Endothelial cell of umbilical vein (primary cell): ENCODE measurements around the gene TEX35. TPM values are rescaled to one million over a fixed set of nuclear protein-coding genes. Genes with fewer than 3 reads are reported as not detected.

Experiments used
- BruUV-seq: library from RNA; stranded (reverse); fragments of 400-500 nt; replicated peaks from 2 replicates; lab custom pipeline; 2021; lab: Mats Ljungman, UMichigan
- CTCF ChIA-PET: fragments of 300-600, 350-600 bp; sonication (Branson Sonifier 250); formaldehyde crosslinking; loops from one replicate; lab custom pipeline; 2021; ENCODE audit warnings: antibody characterized with exemption, inconsistent platforms; lab: Charles Lee
- POLR2A ChIA-PET: fragments of 300-600, 350-600 bp; sonication (Branson Sonifier 250); formaldehyde crosslinking; loops from one replicate; lab custom pipeline; 2021; ENCODE audit warnings: antibody characterized with exemption, inconsistent platforms; lab: Charles Lee
- DNase-seq: peaks from one replicate; pipeline ENCODE4 v3.0.0-alpha.2; 2011; ENCODE audit warnings: low read depth, low spot score
- FAIRE-seq: peaks from 2 replicates; lab custom pipeline; 2011; peaks lifted over from hg19 to GRCh38; lab: Jason Lieb, UNC
- H2AFZ ChIP-seq: 2 replicates; pipeline ENCODE4 v1.6.0; 2012; ENCODE audit warnings: low read depth, low read length, control low read depth, inconsistent platforms
- H3K27ac ChIP-seq: 2 replicates; pipeline ENCODE4 v1.5.1; 2011; ENCODE audit warnings: low read depth, mild to moderate bottlenecking, control low read depth, low read length, moderate library complexity; ENCODE audit not compliant: insufficient read depth
- H3K27me3 ChIP-seq, 2 experiments: 2 replicates each; pipeline versions ENCODE4 v1.6.0 to v1.6.1; 2011; ENCODE audit warnings: low read length in 2 of 2, mixed read lengths in 1 of 2; ENCODE audit not compliant: control insufficient read depth in 2 of 2, insufficient read depth in 2 of 2
- H3K36me3 ChIP-seq, 2 experiments: 2 replicates in 1 of 2; 3 replicates in 1 of 2; pipeline ENCODE4 v1.5.1; 2011; ENCODE audit warnings: low read length in 2 of 2, mild to moderate bottlenecking in 1 of 2, moderate library complexity in 1 of 2; ENCODE audit not compliant: control insufficient read depth in 2 of 2, insufficient read depth in 2 of 2; ENCODE audit errors: extremely low read depth in 1 of 2
- H3K4me1 ChIP-seq: 3 replicates; pipeline ENCODE4 v1.5.1; 2011; ENCODE audit warnings: mild to moderate bottlenecking, low read length; ENCODE audit not compliant: control insufficient read depth, insufficient read depth; ENCODE audit errors: extremely low read depth
- H3K4me2 ChIP-seq: 2 replicates; pipeline ENCODE4 v1.6.1; 2011; ENCODE audit warnings: low read length, control low read depth, mixed read lengths; ENCODE audit not compliant: insufficient read depth
- H3K4me3 ChIP-seq, 3 experiments: fragments of 200-600 bp in 1 of 3; sonication (generic), shearing (Covaris generic) in 1 of 3; replicated peaks in 1 of 3; 2 replicates each; pipeline ENCODE4 v1.5.1; 2011 to 2016; ENCODE audit warnings: control low read depth in 3 of 3, low read length in 3 of 3, mild to moderate bottlenecking in 2 of 3, inconsistent platforms in 1 of 3, low read depth in 1 of 3, moderate library complexity in 1 of 3; ENCODE audit not compliant: insufficient read depth in 1 of 3
- H3K79me2 ChIP-seq: 2 replicates; pipeline ENCODE4 v1.6.0; 2012; ENCODE audit warnings: low read length, inconsistent platforms; ENCODE audit not compliant: control insufficient read depth, insufficient read depth
- H3K9ac ChIP-seq: replicated peaks from 2 replicates; pipeline ENCODE3; 2011; ENCODE audit warnings: low read length, control low read depth; ENCODE audit not compliant: insufficient read depth; ENCODE audit errors: extremely low read depth
- H3K9me1 ChIP-seq: replicated peaks from 3 replicates; pipeline ENCODE4 v1.6.0; 2011; ENCODE audit warnings: mild to moderate bottlenecking, low read length; ENCODE audit not compliant: control insufficient read depth, insufficient read depth; ENCODE audit errors: extremely low read depth
- H3K9me3 ChIP-seq: replicated peaks from 2 replicates; pipeline ENCODE4 v1.5.1; 2012; ENCODE audit warnings: low read length, inconsistent platforms; ENCODE audit not compliant: control insufficient read depth, insufficient read depth
- H4K20me1 ChIP-seq: replicated peaks from 2 replicates; pipeline ENCODE3; 2011; ENCODE audit warnings: mild to moderate bottlenecking, low read length; ENCODE audit not compliant: control insufficient read depth, insufficient read depth; ENCODE audit errors: extremely low read depth
- CTCF ChIP-seq, 2 donors: IDR thresholded peaks; 1 replicate in 1 of 2; 2 replicates in 1 of 2; pipeline ENCODE4 v1.5.1; 2011; ENCODE audit warnings: low read length in 2 of 2, mild to moderate bottlenecking in 2 of 2, moderate library complexity in 2 of 2, control low read depth in 1 of 2, inconsistent platforms in 1 of 2, low read depth in 1 of 2; ENCODE audit not compliant: insufficient read depth in 1 of 2; ENCODE audit errors: extremely low read depth in 1 of 2
- EZH2 ChIP-seq: IDR thresholded peaks from 2 replicates; pipeline ENCODE4 v1.6.1; 2012; ENCODE audit warnings: borderline replicate concordance, low read depth, mild to moderate bottlenecking, moderate library complexity, low read length, inconsistent platforms; ENCODE audit not compliant: severe bottlenecking
- FOS ChIP-seq: IDR thresholded peaks from 2 replicates; pipeline ENCODE4 v1.6.1; 2011; ENCODE audit warnings: mild to moderate bottlenecking, low read length, moderate library complexity, borderline replicate concordance; ENCODE audit not compliant: insufficient read depth
- GATA2 ChIP-seq: IDR thresholded peaks from 2 replicates; pipeline ENCODE4 v1.7.0; 2011; ENCODE audit warnings: low read depth, mild to moderate bottlenecking, moderate library complexity, mixed read lengths, low read length; ENCODE audit not compliant: insufficient read length, insufficient read depth
- JUN ChIP-seq: IDR thresholded peaks from 2 replicates; pipeline ENCODE4 v1.6.1; 2011; ENCODE audit warnings: borderline replicate concordance, low read depth; ENCODE audit not compliant: insufficient read length, insufficient read depth
- MAX ChIP-seq: IDR thresholded peaks from 2 replicates; pipeline ENCODE4 v1.6.1; 2011; ENCODE audit not compliant: insufficient read depth, insufficient read length
- MYC ChIP-seq: IDR thresholded peaks from one replicate; pipeline ENCODE4 v1.6.1; 2011; ENCODE audit warnings: mild to moderate bottlenecking, low read depth, low read length
- POLR2A ChIP-seq: IDR thresholded peaks from 2 replicates; pipeline ENCODE4 v1.6.1; 2012; ENCODE audit warnings: low read depth, mild to moderate bottlenecking, control low read depth, low read length
- POLR2AphosphoS5 ChIP-seq: IDR thresholded peaks from 2 replicates; pipeline ENCODE4 v1.6.1; 2012; ENCODE audit warnings: low read depth, mild to moderate bottlenecking, control low read depth, low read length, moderate library complexity; ENCODE audit not compliant: insufficient read depth
- dilution Hi-C: fragments of 300-500 bp; cut with MboI; formaldehyde crosslinking; loops from one replicate; pipeline ENCODE4 v1.15.0; 2019; ENCODE audit warnings: low sequenced_read_pairs; ENCODE audit not compliant: extremely low pct_ligation_motif_present
- intact Hi-C: fragments of 100-400 bp; cut with micrococcal nuclease; formaldehyde crosslinking; loops from one replicate; pipeline ENCODE4 v1.10.0; 2022
- polyA plus RNA-seq, 4 experiments: library from polyadenylated mRNA; depleted of rRNA in 3 of 4; stranded (reverse) in 3 of 4; unstranded in 1 of 4; fragments of >200 nt; gene quantifications; 2 replicates each; pipeline versions ENCODE4 v1.2.1 to v1.2.3, GENCODE V29; 2011 to 2012; ENCODE audit warnings: missing spikeins in 1 of 4
- total RNA-seq: library from RNA; stranded (reverse); gene quantifications from 2 replicates; pipeline ENCODE4 v1.2.3, GENCODE V29; 2021

TEX35 gene
- total and polyA plus RNA-seq, 2 donors (not counting 3 experiments of a cell fraction or from before 2014, with no cell fraction given) = not detected

- POLR2A ChIA-PET = no interaction called here
- BruUV-seq = no TSS peak
These were observed 11.9 kb upstream of the TEX35 start for GRCh38 chr1:178500936-178501554.

More at GRCh38 chr1:178500936-178501554, 11.9 kb upstream of the TEX35 start:
- no peak for DNase-seq
- intact Hi-C loops (loop anchor here (1.0 to 5.0 kb wide), 7 partner anchors 92 to 553 kb away; no protein-coding TSS in a partner anchor), dilution Hi-C loops (no loop called here)
- Histone ChIP-seq H3K27ac (no peak overlapping the region), H3K9me3 (no peaks in the 10 kb centered on the region), H4K20me1 (no peaks in the 10 kb centered on the region), H3K36me3 (no peaks in the 10 kb centered on the region), H3K9ac (no peak overlapping the region), H3K4me1 (no peaks in the 10 kb centered on the region), H3K9me1 (no peaks in the 10 kb centered on the region), H3K79me2 (no peaks in the 10 kb centered on the region), H3K4me3 (no peak overlapping the region), H2AFZ (no peak overlapping the region), H3K4me2 (no peak overlapping the region), H3K27me3 (no peaks in the 10 kb centered on the region)
- CTCF ChIA-PET = interaction anchor here (0.9 to 10.5 kb wide), 24 partner anchors 10 to 555 kb away, joined by 3 to 240 read pairs (median 6); no protein-coding TSS in a partner anchor
- no peak for FAIRE-seq
- no peak for TF ChIP-seq POLR2A
- TF ChIP-seq MAX = no peak
- TF ChIP-seq EZH2 = no peak
- no peak for TF ChIP-seq POLR2AphosphoS5
- no peak for TF ChIP-seq MYC
- no peak for TF ChIP-seq FOS
- TF ChIP-seq GATA2 = no peak
- no peak for TF ChIP-seq JUN
- no peak for TF ChIP-seq CTCF (IDR thresholded peaks at IDR 0.05; ENCODE audit: extremely low read depth in 1 of 2, insufficient read depth in 1 of 2, low read depth in 1 of 2, low read length in 2 of 2)
